B cell (primary cell): ENCODE data around the gene PLD4.
"Not testable (repeated sequence)": the region's sequence is repeated elsewhere in the genome, so short reads cannot be mapped to it uniquely, and the experiment has no call there.

Experiments used
- CTCF ChIP-seq: fragments of 200-600 bp; IDR thresholded peaks from one replicate; pipeline ENCODE4 v1.8.0; 2022; ENCODE audit warnings: antibody characterized with exemption, mild to moderate bottlenecking
- EZH2 ChIP-seq: IDR thresholded peaks from 2 replicates; pipeline ENCODE4 v1.6.1; 2012; ENCODE audit warnings: borderline replicate concordance, low read depth, mild to moderate bottlenecking, moderate library complexity, low read length; ENCODE audit not compliant: insufficient read depth, poor library complexity, severe bottlenecking

DNA sequence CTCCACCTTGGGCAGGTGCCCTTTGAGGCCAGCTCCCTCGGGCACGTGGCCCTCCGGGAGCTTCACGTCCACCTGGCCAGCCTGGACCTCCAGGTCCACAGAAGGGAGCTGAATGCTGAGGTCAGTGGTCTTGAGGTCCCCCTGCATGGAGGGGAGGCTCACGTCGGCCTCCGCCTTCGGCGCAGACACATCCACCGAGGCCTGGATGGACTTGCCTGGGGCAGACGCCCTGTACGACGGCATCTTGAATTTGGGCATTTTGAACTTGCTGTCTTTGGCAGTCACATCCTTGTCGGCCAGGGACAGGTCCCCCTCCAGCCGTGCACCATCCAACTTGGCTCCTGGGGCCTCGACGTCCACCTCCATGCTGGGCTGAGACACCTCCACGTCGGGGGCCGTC lies 20.6 kb downstream of the PLD4 start:
- not testable (repeated sequence) for TF ChIP-seq CTCF, EZH2
